CD14-positive monocyte (primary cell): ENCODE data around the gene SSTR5. TPM values are rescaled to one million over a fixed set of nuclear protein-coding genes. Genes with fewer than 3 reads are reported as not detected.

Experiments
- DNase-seq, 3 donors: peaks; one replicate each; pipeline ENCODE4 v3.0.0-alpha.2; 2011 to 2022
- H2AFZ ChIP-seq: 2 replicates; pipeline ENCODE4 v1.6.0; 2012; ENCODE audit warnings: mild to moderate bottlenecking, low read depth, low read length, inconsistent platforms; ENCODE audit not compliant: insufficient read depth, poor library complexity, severe bottlenecking
- H3K27ac ChIP-seq, 2 donors: 1 replicate in 1 of 2; 2 replicates in 1 of 2; pipeline ENCODE4 v1.5.1; 2012 to 2013; ENCODE audit warnings: low read length in 2 of 2, control low read depth in 1 of 2, inconsistent platforms in 1 of 2, low read depth in 1 of 2, mild to moderate bottlenecking in 1 of 2
- H3K27me3 ChIP-seq, 2 donors: one replicate each; pipeline versions ENCODE4 v1.6.0 to v1.6.1; 2011 to 2013; ENCODE audit warnings: low read length in 2 of 2; ENCODE audit not compliant: control insufficient read depth in 2 of 2, insufficient read depth in 2 of 2
- H3K36me3 ChIP-seq, 2 donors: replicated peaks in 1 of 2; 1 replicate in 1 of 2; 2 replicates in 1 of 2; pipeline versions ENCODE4 v1.5.1 to v1.6.1; 2012 to 2013; ENCODE audit warnings: low read length in 2 of 2, control low read depth in 1 of 2, inconsistent platforms in 1 of 2, mild to moderate bottlenecking in 1 of 2; ENCODE audit not compliant: insufficient read depth in 2 of 2, control insufficient read depth in 1 of 2
- H3K4me1 ChIP-seq, 2 donors: 1 replicate in 1 of 2; 2 replicates in 1 of 2; pipeline versions ENCODE4 v1.5.1 to v1.6.1; 2012 to 2013; ENCODE audit warnings: low read length in 2 of 2, control low read depth in 1 of 2, inconsistent platforms in 1 of 2, mild to moderate bottlenecking in 1 of 2, moderate library complexity in 1 of 2; ENCODE audit not compliant: insufficient read depth in 2 of 2, control insufficient read depth in 1 of 2
- H3K4me2 ChIP-seq: replicated peaks from 2 replicates; pipeline ENCODE3; 2012; ENCODE audit warnings: low read length, moderate library complexity, mild to moderate bottlenecking; ENCODE audit not compliant: poor library complexity, severe bottlenecking; ENCODE audit errors: extremely low read depth
- H3K4me3 ChIP-seq, 3 experiments: fragments of 200-600 bp in 1 of 3; sonication (generic) in 1 of 3; replicated peaks in 1 of 3; 1 replicate in 2 of 3; 2 replicates in 1 of 3; pipeline ENCODE4 v1.5.1; 2011 to 2013; ENCODE audit warnings: low read length in 3 of 3, mild to moderate bottlenecking in 3 of 3, control low read depth in 2 of 3, low read depth in 2 of 3, inconsistent platforms in 1 of 3, moderate library complexity in 1 of 3
- H3K79me2 ChIP-seq: 2 replicates; pipeline ENCODE4 v1.6.0; 2012; ENCODE audit warnings: mild to moderate bottlenecking, control low read depth, inconsistent platforms, low read length, moderate library complexity; ENCODE audit not compliant: insufficient read depth
- H3K9ac ChIP-seq: 2 replicates; pipeline ENCODE4 v1.6.0; 2017; ENCODE audit warnings: low read length, mild to moderate bottlenecking; ENCODE audit not compliant: insufficient read depth, poor library complexity, severe bottlenecking
- H3K9me3 ChIP-seq, 2 donors: replicated peaks in 1 of 2; 1 replicate in 1 of 2; 2 replicates in 1 of 2; pipeline versions ENCODE4 v1.5.1 to v1.6.1; 2012 to 2013; ENCODE audit warnings: low read length in 2 of 2, control low read depth in 1 of 2; ENCODE audit not compliant: control insufficient read depth in 1 of 2, insufficient read depth in 1 of 2
- H4K20me1 ChIP-seq: 2 replicates; pipeline ENCODE4 v1.6.0; 2012; ENCODE audit warnings: mild to moderate bottlenecking, low read length, control low read depth, moderate library complexity; ENCODE audit not compliant: insufficient read depth
- H3K27ac Mint-ChIP-seq, 7 donors: one replicate each; pipeline ENCODE4 v1.8.0; 2020; ENCODE audit warnings: mild to moderate bottlenecking in 7 of 7, mixed read lengths in 7 of 7, moderate library complexity in 6 of 7, inconsistent platforms in 2 of 7
- H3K27me3 Mint-ChIP-seq, 3 donors: one replicate each; pipeline ENCODE4 v1.8.0; 2021 to 2022; ENCODE audit warnings: low read depth in 3 of 3, mild to moderate bottlenecking in 3 of 3, mixed read lengths in 3 of 3, moderate library complexity in 3 of 3, inconsistent platforms in 1 of 3
- H3K36me3 Mint-ChIP-seq, 2 donors: one replicate each; pipeline ENCODE4 v1.8.0; 2020; ENCODE audit warnings: mixed read lengths in 2 of 2, inconsistent platforms in 1 of 2, mild to moderate bottlenecking in 1 of 2
- H3K4me1 Mint-ChIP-seq: one replicate; pipeline ENCODE4 v1.8.0; 2020; ENCODE audit warnings: mild to moderate bottlenecking, mixed read lengths
- H3K4me3 Mint-ChIP-seq, 2 donors: one replicate each; pipeline ENCODE4 v1.8.0; 2020; ENCODE audit warnings: mild to moderate bottlenecking in 2 of 2, mixed read lengths in 2 of 2, moderate library complexity in 1 of 2
- H3K9me3 Mint-ChIP-seq, 7 donors: one replicate each; pipeline ENCODE4 v1.8.0; 2020 to 2022; ENCODE audit warnings: mixed read lengths in 7 of 7, mild to moderate bottlenecking in 6 of 7, moderate library complexity in 6 of 7, inconsistent platforms in 2 of 7
- WGBS: methylation state at CpG from one replicate; pipeline ENCODE4 v1.1.5; 2013; ENCODE audit warnings: missing lambda C conversion rate; ENCODE audit not compliant: insufficient coverage; 5-methylcytosine and 5-hydroxymethylcytosine counted together
- intact Hi-C, 2 donors: fragments of 100-400 bp; cut with micrococcal nuclease; formaldehyde crosslinking; loops; one replicate each; pipeline versions ENCODE4 v1.15.0 to v1.15.1; 2023
- polyA plus RNA-seq, 3 donors: library from polyadenylated mRNA; depleted of rRNA in 1 of 3; unstranded in 2 of 3; stranded (reverse) in 1 of 3; fragments of 300-500 nt in 2 of 3; fragments of >200 nt in 1 of 3; fragmentation: Illumina TruSeq in 2 of 3; gene quantifications; 1 replicate in 2 of 3; 2 replicates in 1 of 3; pipeline ENCODE4 v1.2.3, GENCODE V29; 2012 to 2021
- TF ChIP-seq, protein P1 (sequence below): fragments of 200-600 bp; IDR thresholded peaks from one replicate; pipeline ENCODE4 v1.8.0; 2022; ENCODE audit warnings: antibody characterized with exemption, mild to moderate bottlenecking

Gene SSTR5
- polyA plus RNA-seq, 3 donors: not detected

DNA sequence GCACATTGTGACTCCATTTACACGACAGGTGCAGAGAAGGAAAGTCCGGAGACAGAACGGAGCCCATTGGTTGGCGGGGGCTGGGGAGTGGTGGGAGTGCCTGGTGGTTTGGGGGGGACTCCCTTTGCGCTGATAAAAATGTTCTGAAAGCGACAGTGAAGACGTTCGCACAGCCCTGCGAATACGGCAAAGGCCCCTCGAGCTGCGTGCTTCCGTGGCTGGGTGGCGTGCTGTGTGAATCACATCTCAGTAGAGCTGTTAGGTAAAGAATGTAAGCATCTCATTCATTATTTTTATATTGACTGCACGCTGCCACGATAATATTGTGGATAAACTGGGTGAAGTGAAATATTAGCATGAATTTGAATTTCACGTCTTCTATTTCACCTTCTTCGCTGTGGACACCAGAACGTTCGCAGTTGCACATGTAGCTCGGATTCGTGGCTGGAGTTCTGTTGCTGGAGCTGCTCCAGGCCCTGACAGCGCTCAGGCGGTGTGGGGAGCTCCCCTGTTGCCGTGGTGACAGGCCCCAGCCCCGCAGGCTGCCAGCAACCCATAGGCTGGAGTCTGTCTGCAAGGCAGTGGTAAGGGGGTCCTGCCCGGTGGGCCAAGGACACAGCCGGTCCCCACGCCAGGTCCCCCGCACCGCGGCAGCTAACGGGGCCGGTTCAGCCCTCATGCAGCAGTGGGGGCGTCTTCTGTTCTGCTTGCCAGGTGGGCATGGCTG lies 46.3 kb upstream of the SSTR5 start:
- Histone ChIP-seq H3K36me3 (no peaks in the 10 kb centered on the region), H3K4me2 (no peak overlapping the region), H3K4me3 (no peak overlapping the region), H3K27ac (no peak overlapping the region), H3K9ac (no peak overlapping the region), H3K27me3 (peaks cover 0 to 10% of the 10 kb centered on the region in 2 donors), H3K9me3 (no peaks in the 10 kb centered on the region), H4K20me1 (no peaks in the 10 kb centered on the region), H2AFZ (no peak overlapping the region), H3K4me1 (no peaks in the 10 kb centered on the region), H3K79me2 (no peaks in the 10 kb centered on the region)
- Mint-ChIP-seq H3K4me3 (no peak overlapping the region), H3K27me3 (peaks cover 9 to 18% (median 15%) of the 10 kb centered on the region in 3 donors), H3K9me3 (peaks cover 0 to 2% (median 0%) of the 10 kb centered on the region in 7 donors), H3K36me3 (no peaks in the 10 kb centered on the region), H3K27ac (no peak overlapping the region), H3K4me1 (no peaks in the 10 kb centered on the region)
- 80% methylated on average over 22 of the region's 35 CpGs for WGBS
- no peak for DNase-seq
- TF ChIP-seq, protein P1, sequence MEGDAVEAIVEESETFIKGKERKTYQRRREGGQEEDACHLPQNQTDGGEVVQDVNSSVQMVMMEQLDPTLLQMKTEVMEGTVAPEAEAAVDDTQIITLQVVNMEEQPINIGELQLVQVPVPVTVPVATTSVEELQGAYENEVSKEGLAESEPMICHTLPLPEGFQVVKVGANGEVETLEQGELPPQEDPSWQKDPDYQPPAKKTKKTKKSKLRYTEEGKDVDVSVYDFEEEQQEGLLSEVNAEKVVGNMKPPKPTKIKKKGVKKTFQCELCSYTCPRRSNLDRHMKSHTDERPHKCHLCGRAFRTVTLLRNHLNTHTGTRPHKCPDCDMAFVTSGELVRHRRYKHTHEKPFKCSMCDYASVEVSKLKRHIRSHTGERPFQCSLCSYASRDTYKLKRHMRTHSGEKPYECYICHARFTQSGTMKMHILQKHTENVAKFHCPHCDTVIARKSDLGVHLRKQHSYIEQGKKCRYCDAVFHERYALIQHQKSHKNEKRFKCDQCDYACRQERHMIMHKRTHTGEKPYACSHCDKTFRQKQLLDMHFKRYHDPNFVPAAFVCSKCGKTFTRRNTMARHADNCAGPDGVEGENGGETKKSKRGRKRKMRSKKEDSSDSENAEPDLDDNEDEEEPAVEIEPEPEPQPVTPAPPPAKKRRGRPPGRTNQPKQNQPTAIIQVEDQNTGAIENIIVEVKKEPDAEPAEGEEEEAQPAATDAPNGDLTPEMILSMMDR: no peak
- intact Hi-C loops: no loop called here

DNA sequence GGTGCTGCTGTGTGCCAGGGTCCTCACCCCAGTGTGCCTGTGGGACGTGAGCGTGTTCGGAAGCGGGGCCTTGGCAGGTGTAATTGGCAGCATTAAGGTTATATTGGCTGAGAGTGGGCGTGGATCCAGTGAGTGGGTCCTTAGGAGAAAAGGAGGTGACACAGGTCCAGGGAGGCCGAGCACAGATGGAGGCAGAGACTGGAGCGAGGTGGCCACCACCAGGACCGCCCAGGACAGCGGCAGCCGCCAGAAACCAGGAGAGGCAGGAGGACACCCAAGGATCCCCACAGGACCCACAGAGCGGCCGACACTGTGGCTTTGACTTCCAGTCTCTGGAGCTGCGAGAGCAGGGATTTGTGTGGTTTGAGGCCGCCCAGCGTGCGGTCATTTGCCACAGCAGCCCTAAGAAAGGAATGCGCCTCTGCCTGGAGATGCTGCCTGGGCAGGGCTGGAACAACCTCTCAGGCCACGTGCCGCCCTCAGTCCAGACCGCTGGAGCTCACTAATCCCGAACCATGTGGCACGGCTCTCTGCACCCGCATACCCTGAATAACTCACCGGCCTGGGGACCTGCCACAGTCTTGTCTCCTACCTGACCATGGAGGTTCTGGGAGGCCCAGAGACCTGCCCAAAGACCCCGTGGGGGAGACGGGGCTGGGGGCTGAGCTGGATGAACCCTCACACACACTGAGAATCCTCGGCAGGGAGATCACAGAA lies 45.6 kb upstream of the SSTR5 start:
- Mint-ChIP-seq H3K27ac (no peak overlapping the region), H3K4me1 (no peaks in the 10 kb centered on the region), H3K27me3 (peaks cover 8 to 18% (median 15%) of the 10 kb centered on the region in 3 donors), H3K9me3 (peaks cover 0 to 2% (median 0%) of the 10 kb centered on the region in 7 donors), H3K36me3 (no peaks in the 10 kb centered on the region), H3K4me3 (no peak overlapping the region)
- no peaks in the 10 kb centered on the region for H3K4me1 ChIP-seq
- no peak overlapping the region for H3K4me2 ChIP-seq
- intact Hi-C loops: no loop called here
- DNase-seq: no peak
- no peak overlapping the region for H3K4me3 ChIP-seq
- H3K27me3 ChIP-seq: peaks cover 0 to 10% of the 10 kb centered on the region in 2 donors
- H4K20me1 ChIP-seq: no peaks in the 10 kb centered on the region
- no peak overlapping the region for H3K27ac ChIP-seq
- H3K9ac ChIP-seq: no peak overlapping the region
- TF ChIP-seq, protein P1: no peak
- WGBS: 84% methylated on average over 21 of the region's 27 CpGs
- H3K36me3 ChIP-seq: no peaks in the 10 kb centered on the region
- no peak overlapping the region for H2AFZ ChIP-seq
- H3K9me3 ChIP-seq: no peaks in the 10 kb centered on the region
- no peaks in the 10 kb centered on the region for H3K79me2 ChIP-seq
